Cerebellar cortex (tissue), 1 donor: ENCODE results near the gene MALT1.
"Not testable (repeated sequence)": the region's sequence is repeated elsewhere in the genome, so short reads cannot be mapped to it uniquely, and the experiment has no call there.

ENCODE experiments used
- DNase-seq: peaks from one replicate; pipeline ENCODE4 v3.0.0-alpha.2; 2015; ENCODE audit warnings: low spot score

MALT1 gene

DNA sequence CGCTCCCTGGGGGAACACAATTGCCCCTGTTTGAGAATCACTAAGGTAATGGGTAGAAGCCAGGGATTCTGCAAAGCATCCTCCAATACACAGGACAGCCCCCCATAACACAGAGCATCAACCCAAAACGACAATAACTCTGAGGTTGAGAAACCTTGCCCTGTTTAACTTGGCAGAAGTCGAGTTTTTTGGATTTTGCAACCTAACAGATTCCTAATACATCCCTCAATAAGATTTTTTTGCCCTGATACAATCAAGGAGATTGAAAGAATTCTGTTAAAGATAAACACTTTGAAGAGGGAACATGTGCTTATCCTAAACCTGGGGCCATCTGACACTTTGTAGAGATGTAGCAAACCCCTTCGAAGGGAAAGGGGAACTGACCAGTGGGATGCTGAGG, 100.9 kb downstream of the MALT1 start:
- DNase-seq: no peak

DNA sequence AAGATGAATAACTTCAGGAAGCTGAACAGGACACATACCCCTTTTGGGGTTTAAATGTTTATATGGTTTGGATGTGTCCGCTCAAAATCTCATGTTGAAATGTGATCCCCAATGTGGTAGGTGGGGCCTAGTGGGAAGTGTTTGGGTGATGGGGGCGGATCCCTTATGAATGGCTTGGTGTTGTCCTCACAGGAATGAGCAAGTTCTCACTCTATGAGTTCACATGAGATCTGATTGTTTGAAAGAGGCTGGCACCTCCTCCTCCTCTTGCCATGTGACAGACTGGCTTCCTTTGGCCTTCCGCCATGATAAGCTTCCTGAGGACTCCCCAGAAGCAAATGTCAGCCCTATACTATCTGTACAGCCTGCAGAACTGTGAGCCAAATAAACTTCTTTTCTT, 104.8 kb downstream of the MALT1 start:
- DNase-seq: no peak

DNA sequence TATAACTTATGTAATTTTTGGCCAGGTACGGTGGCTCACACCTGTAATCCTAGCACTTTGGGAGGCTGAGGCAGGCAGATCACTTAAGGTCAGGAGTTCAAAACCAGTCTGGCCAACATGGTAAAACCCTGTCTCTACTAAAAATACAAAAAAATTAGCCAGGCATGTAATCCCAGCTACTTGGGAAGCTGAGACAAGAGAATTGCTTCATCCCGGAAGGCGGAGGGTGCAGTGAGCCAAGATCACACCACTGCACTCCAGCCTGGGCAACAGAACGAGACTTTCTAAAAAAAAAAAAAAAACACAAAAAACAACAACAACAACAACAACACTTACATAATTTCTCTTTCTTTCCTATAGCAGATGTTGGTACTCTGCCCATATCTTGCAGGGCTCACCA, 105.3 kb downstream of the MALT1 start:
- DNase-seq: not testable (repeated sequence)

DNA sequence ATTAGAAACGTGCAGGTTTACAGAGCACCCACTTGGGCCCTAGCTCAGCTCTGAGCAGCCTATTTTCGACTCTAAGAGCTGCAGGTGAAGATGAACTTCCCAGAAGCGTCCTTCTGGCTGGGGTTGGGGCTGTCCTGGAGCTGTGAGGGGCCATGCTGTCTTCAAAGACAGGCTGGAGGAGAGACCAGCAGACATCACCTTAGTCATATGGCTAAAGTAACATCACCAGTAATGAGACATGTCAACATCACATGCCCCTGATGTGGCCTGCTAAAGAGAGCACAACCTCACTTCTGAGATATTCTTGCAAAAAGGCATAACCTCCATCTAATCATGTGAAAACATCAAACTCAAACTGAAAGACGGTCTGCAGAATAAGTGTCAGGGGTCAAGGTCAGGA, 106.2 kb downstream of the MALT1 start:
- DNase-seq: no peak

DNA sequence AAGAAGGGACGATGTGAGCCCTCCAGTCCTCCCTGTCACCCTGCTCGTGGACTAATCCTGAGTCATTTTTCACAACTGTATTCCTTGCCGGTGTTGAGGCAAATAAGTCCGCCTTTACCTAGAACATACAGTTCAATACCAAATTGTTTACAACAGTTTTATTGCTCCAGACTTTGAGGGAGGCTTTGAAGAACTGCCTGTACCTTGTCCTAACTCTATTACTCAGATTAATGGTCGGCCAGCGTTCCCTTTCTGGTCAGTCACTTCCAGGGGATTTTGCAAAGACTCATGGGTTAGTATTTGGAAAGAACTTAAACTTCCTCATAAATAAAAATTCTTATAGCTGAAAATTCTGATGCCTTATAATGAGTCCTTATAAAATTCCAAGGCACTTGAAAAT, 108.3 kb downstream of the MALT1 start:
- no peak for DNase-seq

DNA sequence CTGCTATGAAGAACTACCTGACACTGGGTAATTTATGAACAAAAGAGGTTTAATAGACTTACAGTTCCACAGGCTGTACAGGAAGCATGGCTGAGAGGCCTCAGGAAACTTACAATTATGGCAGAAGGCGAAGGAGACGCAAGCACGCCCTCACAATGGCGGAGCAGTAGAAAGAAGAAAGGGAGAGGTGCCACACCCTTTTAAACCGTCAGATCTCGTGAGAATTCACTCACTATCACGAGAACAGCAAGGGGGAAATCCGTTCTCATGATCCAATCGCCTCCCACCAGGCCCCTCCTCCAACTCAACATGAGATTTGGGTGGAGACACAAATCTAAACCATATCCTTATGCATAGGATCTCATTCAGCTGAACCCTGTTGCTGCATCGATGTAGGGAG, 108.8 kb downstream of the MALT1 start:
- DNase-seq: no peak

DNA sequence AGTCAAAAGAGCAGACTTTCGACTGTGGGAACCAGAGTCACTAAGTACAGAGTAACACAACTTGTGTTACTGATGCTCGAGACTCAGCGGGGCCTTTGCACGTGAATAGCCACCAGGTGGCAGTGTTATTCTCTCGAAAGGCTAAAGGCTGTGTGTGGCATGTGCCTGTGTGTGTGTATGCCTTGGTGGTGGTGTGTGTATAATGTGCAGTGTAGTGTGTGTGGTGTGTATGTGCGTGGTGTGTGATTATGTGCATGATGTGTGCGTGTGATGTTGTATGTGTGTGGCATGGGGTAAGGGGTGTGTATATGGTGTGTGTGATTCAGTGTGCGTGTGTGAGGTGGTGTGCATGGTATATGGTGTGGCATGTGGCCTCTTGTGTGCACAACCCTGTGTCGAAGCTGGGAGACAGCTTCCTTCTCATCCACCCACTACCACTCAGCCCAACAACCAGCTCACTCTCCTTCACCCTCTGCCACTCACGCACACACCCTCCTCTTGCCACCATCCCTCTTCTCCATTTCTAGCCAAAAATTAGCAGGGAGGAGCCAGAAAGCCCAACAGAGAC, 110.4 kb downstream of the MALT1 start:
- peak; percentile 90 for DNase-seq

DNA sequence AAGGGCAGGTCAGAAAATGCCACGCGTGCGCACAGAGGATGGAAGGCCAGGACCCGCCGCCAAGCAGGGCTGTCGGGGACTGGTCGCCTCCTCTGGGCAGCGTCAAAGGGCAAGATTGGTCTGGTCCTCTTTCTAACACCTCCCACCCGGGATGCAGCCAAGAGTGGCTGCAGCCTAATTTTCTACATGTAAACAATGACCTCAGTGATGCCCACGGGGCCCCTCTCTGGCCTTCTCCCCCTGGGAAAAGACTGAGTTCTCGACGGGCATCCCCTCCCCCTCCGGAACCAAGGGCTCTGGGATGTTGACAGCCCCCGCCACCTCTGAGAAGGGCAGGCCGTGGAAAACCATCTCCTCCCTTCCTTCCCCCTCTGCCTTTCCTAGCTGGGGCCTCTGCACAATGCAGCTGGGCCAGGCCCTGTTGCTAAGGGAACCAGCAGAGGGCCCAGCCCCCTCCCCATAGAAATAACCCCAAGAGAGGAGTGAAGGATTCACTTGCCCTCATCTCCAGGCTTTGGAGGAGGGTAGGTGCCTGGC, 113.4 kb downstream of the MALT1 start:
- peak; percentile 26 for DNase-seq

DNA sequence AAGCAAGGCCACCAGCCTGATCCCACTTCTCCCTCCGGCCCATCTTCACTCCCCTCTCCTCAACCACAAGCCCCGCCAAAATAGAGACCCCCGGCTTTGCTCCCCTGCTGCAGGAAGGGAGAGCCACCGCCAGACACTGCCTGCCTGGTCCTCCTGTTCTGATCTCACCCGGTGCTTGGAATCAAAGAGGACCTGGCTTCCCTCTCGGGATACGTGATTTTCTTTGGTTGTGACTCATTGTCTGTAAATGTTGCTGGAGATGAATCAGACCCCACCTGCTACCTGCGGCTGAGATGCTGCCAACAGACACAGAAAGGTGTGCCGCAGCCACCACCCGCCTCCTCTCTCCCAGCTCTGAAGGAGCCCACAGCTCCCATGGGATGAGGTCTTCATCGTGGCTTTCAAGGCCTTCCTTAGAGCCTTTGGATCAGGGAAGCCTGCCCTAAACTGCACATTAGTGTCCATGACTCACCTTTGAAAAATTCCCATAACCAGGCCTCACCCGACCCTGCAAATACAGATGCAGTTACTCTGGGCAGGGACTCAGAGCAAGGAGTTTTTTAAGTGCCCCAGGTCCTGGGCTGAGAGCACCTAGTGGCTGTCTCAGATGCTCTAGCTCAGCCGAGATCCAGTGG, 114.0 kb downstream of the MALT1 start:
- peak; percentile 48 for DNase-seq

DNA sequence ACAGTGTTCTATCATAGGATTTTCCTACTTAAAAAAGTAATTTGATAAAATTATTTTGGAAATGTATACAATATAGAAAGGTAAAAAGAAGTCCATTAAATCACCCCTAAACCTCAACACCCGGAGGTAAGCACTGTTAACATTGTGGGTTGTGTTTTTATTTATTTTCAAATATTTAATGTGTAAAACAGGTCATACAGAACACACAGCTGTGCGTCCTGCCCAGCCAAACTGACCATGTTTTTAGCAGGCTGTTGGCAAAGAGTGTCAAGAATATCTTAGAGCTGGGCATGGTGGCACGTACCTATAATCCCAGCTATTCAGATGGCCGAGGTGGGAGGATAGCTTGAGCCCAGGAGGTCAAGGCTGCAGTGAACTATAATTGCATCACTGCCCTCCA, 114.6 kb downstream of the MALT1 start:
- DNase-seq: no peak

DNA sequence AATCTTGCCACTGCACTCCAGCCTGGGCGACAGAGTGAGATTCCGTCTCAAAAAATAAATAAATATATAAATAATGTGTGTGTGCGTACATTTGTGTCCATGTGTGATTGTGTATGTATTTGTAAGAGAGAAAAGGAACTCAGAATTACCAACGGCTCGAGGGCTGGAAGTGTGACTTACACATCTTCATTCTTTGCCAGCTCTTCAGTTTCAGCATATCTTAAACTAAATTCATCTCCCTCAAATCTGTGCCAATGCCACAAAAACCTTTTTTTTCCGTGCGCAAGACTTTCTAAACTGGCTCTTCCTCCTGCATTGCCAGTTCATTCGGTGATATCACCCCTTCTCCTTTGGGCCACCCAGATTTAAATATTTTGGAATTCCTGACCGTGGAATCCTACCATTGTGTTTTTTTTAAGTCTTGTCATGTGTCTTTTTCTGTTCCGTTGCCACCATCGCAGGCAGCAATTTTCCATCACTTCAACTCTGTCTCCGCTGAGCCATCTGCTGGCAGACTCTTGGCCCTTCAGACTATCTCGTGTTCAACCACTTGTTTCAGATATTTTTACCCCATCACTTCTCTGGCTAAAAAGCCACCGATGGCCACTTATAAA, 116.4 kb downstream of the MALT1 start:
- no peak for DNase-seq

DNA sequence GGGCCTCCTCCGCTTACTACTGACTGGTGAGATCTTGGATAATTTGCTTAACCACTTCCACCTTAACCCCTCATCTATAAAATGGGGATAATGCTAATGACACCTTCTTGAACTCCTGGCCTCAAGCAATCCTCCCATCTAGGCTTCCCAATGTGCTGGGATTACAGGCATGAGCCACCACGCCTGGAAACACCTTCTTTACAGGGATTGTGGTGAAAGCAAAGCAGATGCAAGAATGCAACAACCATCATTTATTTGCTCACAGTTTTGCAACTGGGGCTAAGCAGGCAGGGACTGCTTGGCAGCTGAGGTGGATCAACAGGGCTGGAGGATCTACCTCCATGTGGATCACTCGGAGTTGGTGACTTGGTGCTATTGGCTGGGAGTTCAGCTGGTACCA, 117.2 kb downstream of the MALT1 start:
- DNase-seq: no peak

DNA sequence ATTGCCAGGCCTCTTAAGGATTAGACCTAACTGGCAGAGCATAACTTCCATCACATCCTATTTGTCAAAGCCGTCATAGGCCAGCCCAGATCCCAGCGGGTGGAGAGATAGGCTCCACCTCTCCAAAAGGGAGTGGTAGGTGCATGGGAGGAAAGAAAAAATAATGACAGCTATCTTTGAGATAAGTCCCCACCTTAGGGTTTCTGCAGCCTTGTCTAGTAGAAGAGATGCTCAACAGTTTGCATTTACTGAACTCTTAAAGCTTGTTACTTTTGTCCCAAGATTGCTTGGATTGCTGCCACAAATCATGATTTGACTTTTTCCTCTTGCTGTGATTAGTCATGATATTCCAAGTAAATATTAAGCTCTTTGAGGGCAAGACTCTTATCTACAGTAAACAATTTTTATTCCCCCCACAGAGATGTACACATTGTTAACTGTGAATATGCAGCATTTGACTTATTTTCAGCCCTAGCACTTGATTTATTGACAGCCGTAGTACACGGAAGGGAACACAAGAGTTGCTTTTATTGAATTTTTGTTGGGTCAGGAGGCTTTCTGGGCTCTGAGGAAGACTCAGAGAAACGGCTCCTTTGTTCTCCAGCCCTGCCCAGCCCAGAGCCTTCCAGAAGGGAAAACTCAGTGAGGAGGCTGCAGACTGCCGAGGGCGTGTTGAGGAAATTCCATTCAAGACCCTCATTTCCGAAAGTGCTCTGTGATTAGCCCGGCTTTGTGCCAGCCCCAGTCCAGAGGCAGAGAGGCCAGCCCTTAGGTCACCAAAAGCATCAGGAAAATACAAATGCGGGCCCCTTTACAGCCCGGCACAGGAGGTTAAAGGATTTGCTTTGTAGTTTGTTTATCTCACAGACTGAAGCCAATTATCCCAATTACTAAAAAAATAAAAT, 118.0 kb downstream of the MALT1 start:
- DNase-seq: peak; percentile 25

DNA sequence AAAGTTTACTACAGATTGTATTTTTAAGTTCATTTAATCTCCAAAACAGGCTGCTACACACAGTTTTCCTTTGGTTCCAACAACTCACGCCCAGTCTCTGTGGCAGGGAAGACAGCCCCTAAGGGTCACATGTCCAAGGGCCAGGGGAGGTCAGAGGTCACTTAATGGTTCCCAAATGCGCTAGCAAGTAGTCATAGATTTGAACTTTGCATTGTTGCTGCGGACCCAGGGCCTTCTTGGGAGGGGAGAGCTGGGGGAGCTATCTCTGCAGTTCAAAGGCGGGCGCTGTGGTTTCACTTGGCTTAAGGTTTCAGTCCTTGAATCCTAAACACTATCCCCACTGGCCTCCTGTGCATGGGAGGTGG, 118.6 kb downstream of the MALT1 start:
- DNase-seq: peak; percentile 16

DNA sequence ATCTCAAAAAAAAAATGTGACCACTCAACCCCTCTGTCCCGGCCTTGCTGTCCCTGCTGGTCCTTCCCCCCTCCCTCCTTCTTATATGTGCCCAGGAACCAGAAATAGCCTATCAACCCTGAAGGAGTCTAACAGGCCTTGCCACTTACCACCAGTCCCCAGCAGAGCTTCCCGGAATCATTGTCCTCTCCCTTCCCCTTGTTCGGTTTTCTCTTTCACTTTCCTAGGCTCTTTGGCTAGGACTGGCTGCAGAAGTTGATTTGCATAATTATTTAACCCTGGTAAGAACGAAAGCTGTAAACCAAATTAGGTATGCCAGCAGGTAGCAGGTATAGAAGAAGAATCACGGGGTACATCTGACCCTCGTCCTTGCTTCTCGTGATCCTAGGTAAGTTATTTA, 120.8 kb downstream of the MALT1 start:
- no peak for DNase-seq

DNA sequence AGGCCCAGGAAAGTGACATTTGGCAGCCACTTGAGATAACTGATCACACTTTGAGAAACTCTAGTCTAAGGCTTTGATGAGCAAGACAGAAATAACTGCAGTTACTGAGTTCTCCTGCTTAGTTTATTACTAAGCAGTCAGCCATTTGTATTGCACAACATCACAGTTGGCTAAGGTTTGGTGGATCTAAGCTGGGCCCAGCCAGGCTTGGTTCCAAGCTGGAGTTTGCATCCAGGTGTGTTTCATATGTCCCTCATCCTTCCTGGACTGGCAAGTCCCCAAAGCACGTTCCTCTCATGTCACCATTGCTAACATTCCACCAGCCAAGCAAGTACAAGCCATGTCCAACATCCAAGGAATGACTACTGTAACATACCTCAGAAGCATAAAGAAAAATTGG, 122.1 kb downstream of the MALT1 start:
- no peak for DNase-seq

DNA sequence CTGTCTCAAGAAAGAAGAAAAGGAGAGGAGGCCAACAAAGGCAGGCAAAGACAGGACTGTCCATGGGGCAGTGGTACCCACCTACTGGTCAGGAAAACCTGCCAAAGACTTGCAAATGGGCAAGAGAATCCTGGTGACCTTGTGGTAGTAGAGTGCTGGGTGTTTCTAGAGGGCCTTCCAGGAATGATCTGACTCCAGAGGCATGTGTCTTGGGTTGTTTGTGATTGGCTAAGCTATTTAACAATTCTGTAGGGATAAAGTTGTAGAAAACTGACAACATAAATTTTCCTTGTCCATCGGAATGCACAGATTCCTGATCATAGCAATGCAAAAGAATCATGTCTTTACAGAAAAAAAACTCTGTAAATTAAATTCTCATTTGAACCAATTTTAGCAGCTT, 125.0 kb downstream of the MALT1 start:
- DNase-seq: no peak

DNA sequence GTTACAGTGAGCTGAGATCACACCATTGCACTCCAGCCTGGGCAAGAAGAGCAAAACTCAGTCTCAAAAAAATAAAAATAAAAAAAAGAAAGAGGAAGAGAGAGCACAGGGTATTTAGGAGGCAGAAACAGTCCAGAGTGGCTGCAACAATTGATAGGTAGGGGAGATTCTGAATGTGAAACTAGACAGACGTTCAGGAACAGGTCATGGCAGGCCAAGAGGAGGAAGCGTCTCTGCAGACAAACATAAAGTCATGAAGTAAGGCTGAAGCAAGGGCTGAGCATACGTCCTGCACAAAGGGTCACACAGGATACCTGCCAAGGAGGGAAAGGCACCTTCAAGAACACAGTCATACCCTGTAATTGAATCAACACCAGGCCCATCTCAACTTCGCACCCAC, 129.3 kb downstream of the MALT1 start:
- no peak for DNase-seq

DNA sequence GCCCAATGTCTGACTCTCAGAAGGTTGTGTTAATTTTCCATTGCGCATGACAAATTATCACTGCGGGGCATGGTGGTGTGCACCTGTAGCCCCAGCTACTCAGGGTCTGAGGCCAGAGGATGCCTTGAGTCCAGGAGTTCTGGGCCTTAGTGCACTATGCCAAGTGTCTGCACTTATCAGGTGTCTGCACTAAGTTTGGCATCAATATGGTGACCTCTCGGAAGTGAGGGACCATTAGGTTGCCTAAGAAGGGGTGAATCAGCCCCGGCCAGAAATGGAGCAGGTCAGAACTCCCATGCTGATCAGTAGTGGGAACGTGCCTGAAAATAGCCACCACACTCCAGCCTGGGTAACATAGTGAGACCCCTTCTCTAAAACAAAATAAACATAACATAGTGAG, 131.7 kb downstream of the MALT1 start:
- no peak for DNase-seq

DNA sequence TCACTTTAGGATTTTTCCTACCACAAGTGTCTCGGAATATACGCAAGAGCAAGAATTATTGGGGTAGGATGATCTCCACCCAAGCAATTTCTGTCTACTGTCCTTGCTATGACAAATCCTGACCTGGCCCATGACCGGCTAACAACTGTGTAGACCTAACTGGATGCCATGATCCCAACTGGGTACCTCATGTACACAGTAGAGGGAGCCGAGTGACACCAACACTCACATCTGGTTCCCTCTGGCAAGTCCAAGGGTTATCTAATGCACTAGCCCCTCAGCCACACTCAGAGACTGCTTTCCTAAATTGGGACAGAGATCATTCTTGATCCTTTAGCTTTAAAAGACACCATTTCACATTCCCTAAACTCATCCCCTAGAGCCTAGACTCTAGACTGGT, 132.7 kb downstream of the MALT1 start:
- DNase-seq: no peak
